Measurements from ENCODE around the gene SMAD7. TPM values are rescaled to one million over a fixed set of nuclear protein-coding genes. Genes with fewer than 3 reads are reported as not detected.
A peak's percentile ranks its signal among the peaks of the same experiment; 100 is the strongest.

The SMAD7 gene
- total RNA-seq, 1 experiment from 2014 or later = 5.8 TPM

GRCh38 chr18:48997985-48998831 lies 47.4 kb upstream of the SMAD7 start:
- H3K4me3 ChIP-seq = peak overlapping the region; percentile 32; the same call in 1 of the 2 replicates
- DNase-seq = peak; percentile 91 to 98
- H3K79me2 ChIP-seq (ENCODE audit: low read depth) = no peaks in the 10 kb centered on the region
- POLR2A ChIA-PET (ENCODE audit: unreplicated experiment) = interaction anchor here (0.7 to 1.0 kb wide), 4 partner anchors 18 to 510 kb away, joined by 3 to 21 read pairs (median 6); no protein-coding TSS in a partner anchor
- H3K27ac ChIP-seq = peak overlapping the region; percentile 97
- no TSS peak for BruUV-seq (replicated peaks)
- intact Hi-C loops (cut with micrococcal nuclease; ENCODE audit: unreplicated experiment) = loop anchor here (1.0 to 2.0 kb wide), 4 partner anchors 19 to 55 kb away; no protein-coding TSS in a partner anchor
- no peaks in the 10 kb centered on the region for H3K9me2 ChIP-seq (ENCODE audit: insufficient read depth)
- no peak for TF ChIP-seq CTCF (conservative IDR thresholded peaks at IDR 0.05)
- no peak for TF ChIP-seq EZH2 (IDR thresholded peaks at IDR 0.05; ENCODE audit: low read depth)
- no peaks in the 10 kb centered on the region for H3K27me3 ChIP-seq (ENCODE audit: insufficient read depth, low read depth)
- no peaks in the 10 kb centered on the region for H3K9me3 ChIP-seq (ENCODE audit: insufficient read depth, low read depth)
- no peaks in the 10 kb centered on the region for H4K20me1 ChIP-seq (ENCODE audit: insufficient read depth)
- H3K36me3 ChIP-seq (ENCODE audit: low read depth) = no peaks in the 10 kb centered on the region
- H2AFZ ChIP-seq = peak overlapping the region; percentile 10; the same call in 1 of the 2 replicates
- peaks cover 42% of the 10 kb centered on the region for H3F3A ChIP-seq (ENCODE audit: insufficient read depth, low read depth)
- H3K4me2 ChIP-seq = peak overlapping the region; percentile 81
- H3K4me1 ChIP-seq (replicated peaks; ENCODE audit: insufficient read depth) = peaks cover 60% of the 10 kb centered on the region
- CTCF ChIA-PET = interaction anchor here (0.6 to 1.1 kb wide), 2 partner anchors 8 to 23 kb away, joined by 3 read pairs; no protein-coding TSS in a partner anchor

GRCh38 chr18:48997681-48997984 lies 46.9 kb upstream of the SMAD7 start:
- H3K9me3 ChIP-seq (ENCODE audit: insufficient read depth, low read depth) = no peaks in the 10 kb centered on the region
- peak overlapping the region; percentile 32; the same call in 1 of the 2 replicates for H3K4me3 ChIP-seq
- BruUV-seq (replicated peaks) = TSS peak; percentile 82
- no peaks in the 10 kb centered on the region for H4K20me1 ChIP-seq (ENCODE audit: insufficient read depth)
- peak overlapping the region; percentile 97 for H3K27ac ChIP-seq
- peak overlapping the region; percentile 81 for H3K4me2 ChIP-seq
- no peak for DNase-seq
- no peaks in the 10 kb centered on the region for H3K9me2 ChIP-seq (ENCODE audit: insufficient read depth)
- no peak for TF ChIP-seq CTCF (conservative IDR thresholded peaks at IDR 0.05)
- no peak for TF ChIP-seq EZH2 (IDR thresholded peaks at IDR 0.05; ENCODE audit: low read depth)
- peaks cover 66% of the 10 kb centered on the region for H3K4me1 ChIP-seq (replicated peaks; ENCODE audit: insufficient read depth)
- H3K36me3 ChIP-seq (ENCODE audit: low read depth) = no peaks in the 10 kb centered on the region
- peaks cover 48% of the 10 kb centered on the region for H3F3A ChIP-seq (ENCODE audit: insufficient read depth, low read depth)
- no peak overlapping the region for H2AFZ ChIP-seq
- ChIA-PET POLR2A (ENCODE audit: unreplicated experiment) (interaction anchor here (0.6 to 1.0 kb wide), 6 partner anchors 19 to 509 kb away, joined by 3 to 20 read pairs (median 3); no protein-coding TSS in a partner anchor), CTCF (interaction anchor here (1.1 kb wide), 1 partner anchor 24 kb away, joined by 3 read pairs; no protein-coding TSS in a partner anchor)
- H3K27me3 ChIP-seq (ENCODE audit: insufficient read depth, low read depth) = no peaks in the 10 kb centered on the region
- intact Hi-C loops (cut with micrococcal nuclease; ENCODE audit: unreplicated experiment) = loop anchor here (2.0 kb wide), 2 partner anchors 45 to 55 kb away; no protein-coding TSS in a partner anchor
- no peaks in the 10 kb centered on the region for H3K79me2 ChIP-seq (ENCODE audit: low read depth)

GRCh38 chr18:48996901-48997463 lies 46.2 kb upstream of the SMAD7 start:
- H3K9me2 ChIP-seq (ENCODE audit: insufficient read depth) = no peaks in the 10 kb centered on the region
- peak overlapping the region; percentile 81 for H3K4me2 ChIP-seq
- intact Hi-C loops (cut with micrococcal nuclease; ENCODE audit: unreplicated experiment) = loop anchor here (2.0 kb wide), 2 partner anchors 44 to 54 kb away; no protein-coding TSS in a partner anchor
- H3K4me3 ChIP-seq = peak overlapping the region; percentile 32; the same call in 1 of the 2 replicates
- POLR2A ChIA-PET (ENCODE audit: unreplicated experiment) = interaction anchor here (0.6 to 1.0 kb wide), 4 partner anchors 20 to 225 kb away, joined by 3 to 20 read pairs (median 6); no protein-coding TSS in a partner anchor
- H3K27ac ChIP-seq = peak overlapping the region; percentile 97
- H4K20me1 ChIP-seq (ENCODE audit: insufficient read depth) = no peaks in the 10 kb centered on the region
- no peak for TF ChIP-seq EZH2 (IDR thresholded peaks at IDR 0.05; ENCODE audit: low read depth)
- TF ChIP-seq CTCF (conservative IDR thresholded peaks at IDR 0.05) = no peak
- H2AFZ ChIP-seq = no peak overlapping the region
- H3F3A ChIP-seq (ENCODE audit: insufficient read depth, low read depth) = peaks cover 55% of the 10 kb centered on the region
- no peaks in the 10 kb centered on the region for H3K27me3 ChIP-seq (ENCODE audit: insufficient read depth, low read depth)
- CTCF ChIA-PET = interaction anchor here (1.2 kb wide), 1 partner anchor 41 kb away, joined by 3 read pairs; no protein-coding TSS in a partner anchor
- peak; percentile 73 to 96 for DNase-seq
- no peaks in the 10 kb centered on the region for H3K36me3 ChIP-seq (ENCODE audit: low read depth)
- peaks cover 73% of the 10 kb centered on the region for H3K4me1 ChIP-seq (replicated peaks; ENCODE audit: insufficient read depth)
- no TSS peak for BruUV-seq (replicated peaks)
- no peaks in the 10 kb centered on the region for H3K79me2 ChIP-seq (ENCODE audit: low read depth)
- H3K9me3 ChIP-seq (ENCODE audit: insufficient read depth, low read depth) = no peaks in the 10 kb centered on the region
